Activated naive CD4-positive, alpha-beta T cell treated with anti-CD3 and anti-CD28 coated beads, Interleukin-2, amount 10 ng/mL, durations not matched to agents 7 days and 5 days (primary cell): ENCODE measurements around the gene DCLRE1B.
"Not testable (repeated sequence)": the region's sequence is repeated elsewhere in the genome, so short reads cannot be mapped to it uniquely, and the experiment has no call there.

Experiments used
- CTCF ChIA-PET: fragments of 350-600 bp; sonication (Branson Sonifier 250); formaldehyde crosslinking; loops from one replicate; lab custom pipeline; 2021; ENCODE audit warnings: antibody characterized with exemption; lab: Charles Lee
- DNase-seq: peaks from one replicate; pipeline ENCODE4 v3.0.0-alpha.2; 2020
- H3K27ac Mint-ChIP-seq: one replicate; pipeline ENCODE4 v1.8.0; 2021; ENCODE audit warnings: mild to moderate bottlenecking, moderate library complexity, mixed read lengths
- H3K27me3 Mint-ChIP-seq: one replicate; pipeline ENCODE4 v1.8.0; 2021; ENCODE audit warnings: mild to moderate bottlenecking, mixed read lengths
- H3K36me3 Mint-ChIP-seq: one replicate; pipeline ENCODE4 v1.8.0; 2021; ENCODE audit warnings: mixed read lengths
- H3K4me1 Mint-ChIP-seq: one replicate; pipeline ENCODE4 v1.8.0; 2021; ENCODE audit warnings: mixed read lengths
- H3K4me3 Mint-ChIP-seq: one replicate; pipeline ENCODE4 v1.8.0; 2021; ENCODE audit warnings: mild to moderate bottlenecking, moderate library complexity, mixed read lengths
- H3K9me3 Mint-ChIP-seq: one replicate; pipeline ENCODE4 v1.8.0; 2021; ENCODE audit warnings: mixed read lengths

Gene DCLRE1B

DNA sequence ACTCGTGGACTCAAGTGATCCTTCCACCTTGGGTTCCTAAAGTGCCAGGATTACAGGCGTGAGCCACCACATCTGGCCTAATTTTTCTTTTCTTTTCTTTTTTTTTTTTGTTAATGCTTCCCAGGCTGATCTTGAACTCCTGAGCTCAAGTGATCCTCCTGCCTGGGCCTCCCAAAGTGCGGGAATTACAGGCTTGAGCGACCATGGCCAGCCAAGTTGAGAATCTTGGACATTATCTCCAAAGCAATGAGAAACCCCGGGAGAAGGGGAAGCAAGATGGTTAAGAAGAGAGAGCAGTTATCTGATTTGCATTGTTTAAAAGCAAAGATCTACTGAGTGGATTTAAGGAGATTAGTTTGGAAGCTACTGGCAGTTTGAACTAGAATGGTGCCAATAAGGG is 33.1 kb downstream of the DCLRE1B start:
- Mint-ChIP-seq H3K4me3 (no peak overlapping the region), H3K4me1 (peaks cover 83% of the 10 kb centered on the region), H3K27me3 (no peaks in the 10 kb centered on the region), H3K9me3 (no peaks in the 10 kb centered on the region), H3K27ac (peak overlapping the region; percentile 70), H3K36me3 (peaks cover 56% of the 10 kb centered on the region)
- DNase-seq, result no peak
- CTCF ChIA-PET, result interaction anchor here (1.0 to 1.3 kb wide), 2 partner anchors 10 to 11 kb away, joined by 3 read pairs; no protein-coding TSS in a partner anchor

DNA sequence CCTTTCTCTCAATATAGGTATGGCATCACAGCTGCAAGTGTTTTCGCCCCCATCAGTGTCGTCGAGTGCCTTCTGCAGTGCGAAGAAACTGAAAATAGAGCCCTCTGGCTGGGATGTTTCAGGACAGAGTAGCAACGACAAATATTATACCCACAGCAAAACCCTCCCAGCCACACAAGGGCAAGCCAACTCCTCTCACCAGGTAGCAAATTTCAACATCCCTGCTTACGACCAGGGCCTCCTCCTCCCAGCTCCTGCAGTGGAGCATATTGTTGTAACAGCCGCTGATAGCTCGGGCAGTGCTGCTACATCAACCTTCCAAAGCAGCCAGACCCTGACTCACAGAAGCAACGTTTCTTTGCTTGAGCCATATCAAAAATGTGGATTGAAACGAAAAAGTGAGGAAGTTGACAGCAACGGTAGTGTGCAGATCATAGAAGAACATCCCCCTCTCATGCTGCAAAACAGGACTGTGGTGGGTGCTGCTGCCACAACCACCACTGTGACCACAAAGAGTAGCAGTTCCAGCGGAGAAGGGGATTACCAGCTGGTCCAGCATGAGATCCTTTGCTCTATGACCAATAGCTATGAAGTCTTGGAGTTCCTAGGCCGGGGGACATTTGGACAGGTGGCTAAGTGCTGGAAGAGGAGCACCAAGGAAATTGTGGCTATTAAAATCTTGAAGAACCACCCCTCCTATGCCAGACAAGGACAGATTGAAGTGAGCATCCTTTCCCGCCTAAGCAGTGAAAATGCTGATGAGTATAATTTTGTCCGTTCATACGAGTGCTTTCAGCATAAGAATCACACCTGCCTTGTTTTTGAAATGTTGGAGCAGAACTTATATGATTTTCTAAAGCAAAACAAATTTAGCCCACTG is 35.5 kb downstream of the DCLRE1B start:
- Mint-ChIP-seq H3K4me1 (peaks cover 73% of the 10 kb centered on the region), H3K27me3 (no peaks in the 10 kb centered on the region)

DNA sequence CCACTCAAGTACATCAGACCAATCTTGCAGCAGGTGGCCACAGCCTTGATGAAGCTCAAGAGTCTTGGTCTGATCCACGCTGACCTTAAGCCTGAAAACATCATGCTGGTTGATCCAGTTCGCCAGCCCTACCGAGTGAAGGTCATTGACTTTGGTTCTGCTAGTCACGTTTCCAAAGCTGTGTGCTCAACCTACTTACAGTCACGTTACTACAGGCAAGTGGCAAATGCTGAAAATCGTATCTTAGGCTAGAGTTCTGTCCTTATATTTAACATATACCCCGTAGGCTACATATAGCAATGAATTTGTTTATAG is 36.1 kb downstream of the DCLRE1B start:
- CTCF ChIA-PET, result interaction anchor here (0.6 to 2.7 kb wide), 2 partner anchors 11 to 37 kb away, joined by 3 to 16 read pairs; partner anchors contain the start of gene HIPK1
- no peaks in the 10 kb centered on the region for H3K9me3 Mint-ChIP-seq
- H3K27me3 Mint-ChIP-seq, result no peaks in the 10 kb centered on the region
- H3K36me3 Mint-ChIP-seq, result peaks cover 55% of the 10 kb centered on the region
- H3K4me3 Mint-ChIP-seq, result no peak overlapping the region
- peak overlapping the region; percentile 90 for H3K27ac Mint-ChIP-seq
- peaks cover 73% of the 10 kb centered on the region for H3K4me1 Mint-ChIP-seq
- DNase-seq, result no peak

More for the DNA sequence above, 35.5 kb downstream of the DCLRE1B start:
- no peaks in the 10 kb centered on the region for H3K9me3 Mint-ChIP-seq
- peak overlapping the region; percentile 90 for H3K27ac Mint-ChIP-seq
- peak overlapping the region; percentile 58 for H3K4me3 Mint-ChIP-seq
- DNase-seq, result peak; percentile 56
- CTCF ChIA-PET, result interaction anchor here (1.2 to 2.7 kb wide), 2 partner anchors 10 to 105 kb away, joined by 5 to 16 read pairs; partner anchors contain the start of gene HIPK1
- peaks cover 54% of the 10 kb centered on the region for H3K36me3 Mint-ChIP-seq

DNA sequence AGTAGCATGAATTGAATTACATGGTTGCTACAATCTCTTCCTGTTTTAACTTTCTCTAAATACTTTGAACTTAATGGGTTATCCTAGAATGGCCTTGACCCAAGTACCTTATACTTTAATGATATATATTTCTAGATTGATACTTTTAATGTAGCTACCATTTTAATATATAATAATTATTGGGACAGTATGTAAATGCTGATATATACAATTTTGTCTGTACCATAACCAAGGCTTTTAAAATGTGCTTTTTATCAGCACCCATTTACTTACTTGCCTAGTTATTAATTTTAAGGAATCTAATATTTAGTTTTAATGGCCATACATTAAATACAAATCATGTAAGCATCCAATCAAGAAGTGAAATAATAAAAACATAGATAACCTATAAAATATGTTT is 37.4 kb downstream of the DCLRE1B start:
- Mint-ChIP-seq H3K36me3 (peaks cover 51% of the 10 kb centered on the region), H3K9me3 (no peaks in the 10 kb centered on the region), H3K4me1 (peaks cover 74% of the 10 kb centered on the region), H3K27ac (no peak overlapping the region), H3K4me3 (no peak overlapping the region), H3K27me3 (no peaks in the 10 kb centered on the region)
- no peak for DNase-seq
- CTCF ChIA-PET, result interaction anchor here (0.6 to 2.7 kb wide), 3 partner anchors 12 to 46 kb away, joined by 3 to 16 read pairs (median 3); partner anchors contain the start of gene HIPK1

DNA sequence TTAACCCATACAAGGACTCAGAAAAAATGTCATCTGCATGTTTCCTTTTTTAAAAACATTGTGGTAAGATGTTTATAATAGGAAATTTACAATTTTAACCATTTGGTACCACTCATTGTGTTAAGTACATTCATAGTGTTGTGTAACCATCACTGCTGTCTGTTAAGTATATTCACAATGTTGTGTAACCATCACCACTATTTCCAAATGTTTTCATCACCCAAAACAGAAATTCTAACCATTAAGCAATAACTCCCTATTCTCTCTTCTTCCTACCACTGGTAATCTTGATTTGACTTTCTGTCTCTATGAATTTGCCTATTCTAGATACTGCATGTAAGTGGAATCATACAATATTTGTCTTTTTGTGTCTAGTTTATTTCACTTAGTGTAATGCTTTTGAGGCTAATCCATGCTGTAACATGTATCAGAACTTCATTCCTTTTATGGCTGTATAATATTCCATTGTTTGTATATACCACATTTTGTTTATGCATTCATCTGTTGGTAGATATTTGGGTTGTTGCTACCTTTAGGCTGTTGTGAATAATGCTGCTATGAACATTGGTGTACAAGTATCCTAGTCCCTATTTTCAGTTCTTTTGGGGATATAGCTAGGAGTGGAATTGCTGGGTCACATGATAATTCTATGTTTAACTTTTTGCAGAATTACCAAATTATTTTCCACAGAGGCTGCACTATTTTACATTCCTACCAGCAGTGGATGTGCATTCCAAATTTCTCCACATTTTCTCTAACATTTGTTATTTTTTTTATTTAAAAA is 38.1 kb downstream of the DCLRE1B start:
- no peak overlapping the region for H3K4me3 Mint-ChIP-seq

DNA sequence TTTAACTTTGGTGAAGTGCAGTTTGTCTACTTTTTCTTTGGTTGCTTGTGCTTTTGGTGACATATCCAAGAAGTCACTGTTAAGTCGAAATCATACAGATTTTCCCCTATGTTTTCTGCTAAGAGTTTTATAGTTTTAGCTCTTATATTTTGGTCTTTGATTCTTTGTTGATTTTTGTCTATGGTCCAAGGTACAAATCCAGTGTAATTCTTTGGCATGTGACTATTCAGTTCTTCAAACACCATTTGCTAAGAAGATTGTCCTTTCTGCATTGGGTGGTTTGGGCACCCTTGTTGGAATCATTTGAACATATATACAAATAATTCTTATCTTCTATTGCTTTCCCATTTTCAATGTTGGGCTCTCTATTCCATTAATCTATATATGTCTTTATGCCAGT is 40.2 kb downstream of the DCLRE1B start:
- Mint-ChIP-seq H3K4me1 (peaks cover 70% of the 10 kb centered on the region), H3K27me3 (no peaks in the 10 kb centered on the region), H3K36me3 (peaks cover 45% of the 10 kb centered on the region), H3K9me3 (no peaks in the 10 kb centered on the region), H3K27ac (no peak overlapping the region), H3K4me3 (no peak overlapping the region)
- DNase-seq, result no peak
- CTCF ChIA-PET, result interaction anchor here (1.5 to 3.9 kb wide), 2 partner anchors 15 to 85 kb away, joined by 4 to 29 read pairs; partner anchors contain the start of gene HIPK1

More for the DNA sequence above, 38.1 kb downstream of the DCLRE1B start:
- no peaks in the 10 kb centered on the region for H3K27me3 Mint-ChIP-seq
- peaks cover 74% of the 10 kb centered on the region for H3K4me1 Mint-ChIP-seq
- no peak for DNase-seq
- no peak overlapping the region for H3K27ac Mint-ChIP-seq
- CTCF ChIA-PET, result interaction anchor here (0.7 kb wide), 1 partner anchor 31 kb away, joined by 3 read pairs; no protein-coding TSS in a partner anchor
- no peaks in the 10 kb centered on the region for H3K9me3 Mint-ChIP-seq
- peaks cover 45% of the 10 kb centered on the region for H3K36me3 Mint-ChIP-seq

DNA sequence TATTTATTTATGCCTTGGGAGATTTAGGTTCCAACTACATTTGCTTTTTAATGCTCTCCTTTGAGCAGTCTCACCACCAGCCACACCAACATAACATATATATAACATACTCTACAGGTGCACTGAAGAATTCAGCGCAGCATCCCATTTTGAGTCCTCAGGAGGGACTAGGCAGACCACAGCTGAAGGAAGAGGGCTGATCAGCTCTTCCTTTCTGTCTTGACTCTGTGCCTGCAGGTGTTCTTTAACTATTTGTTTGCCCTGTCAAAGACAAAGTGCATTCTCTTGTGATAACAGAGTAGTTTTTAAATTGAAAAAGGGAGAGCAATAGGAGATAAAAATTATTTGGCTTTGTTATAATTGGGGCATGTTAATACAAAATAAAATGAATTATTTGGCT is 41.0 kb downstream of the DCLRE1B start:
- Mint-ChIP-seq H3K27ac (peak overlapping the region; percentile 95), H3K4me1 (peaks cover 63% of the 10 kb centered on the region), H3K27me3 (no peaks in the 10 kb centered on the region), H3K9me3 (no peaks in the 10 kb centered on the region), H3K4me3 (peak overlapping the region; percentile 59), H3K36me3 (peaks cover 41% of the 10 kb centered on the region)
- CTCF ChIA-PET, result interaction anchor here (1.3 to 3.9 kb wide), 6 partner anchors 9 to 86 kb away, joined by 4 to 29 read pairs (median 4); partner anchors contain the start of gene HIPK1
- DNase-seq, result no peak

DNA sequence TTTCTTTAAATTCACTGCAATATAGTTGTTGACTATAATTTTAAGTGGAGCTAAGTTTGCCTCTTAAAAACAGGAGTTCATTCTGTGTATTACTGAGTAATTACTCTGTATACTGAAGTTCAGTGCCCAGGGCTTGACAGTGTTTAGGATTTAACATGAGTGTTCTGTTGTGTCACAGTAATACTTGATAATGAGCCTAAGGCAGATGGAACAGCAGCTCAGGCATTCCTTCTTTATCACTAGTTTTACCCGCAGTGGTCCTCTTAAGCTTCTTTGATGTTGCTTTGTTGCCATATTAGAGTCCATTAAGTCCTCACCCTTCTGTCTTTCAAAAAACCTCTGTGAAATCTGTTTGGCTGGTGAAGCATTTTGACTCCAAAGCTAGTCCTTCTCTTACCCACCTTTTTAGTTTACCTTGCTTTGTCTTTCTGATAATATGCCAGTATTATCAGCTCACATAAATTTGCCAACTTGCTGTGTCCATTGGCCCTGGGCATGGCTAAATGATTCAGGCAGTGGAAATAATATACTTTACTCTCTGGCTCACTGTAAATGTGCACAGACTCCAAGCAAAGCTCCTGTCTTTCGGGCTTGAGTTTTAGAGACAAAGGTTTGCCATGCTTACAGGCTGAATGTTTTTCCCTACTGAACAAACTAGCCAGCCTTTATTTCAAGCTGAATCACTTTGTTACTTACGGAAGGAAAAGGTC is 41.7 kb downstream of the DCLRE1B start:
- Mint-ChIP-seq H3K4me3 (peak overlapping the region; percentile 56), H3K9me3 (no peaks in the 10 kb centered on the region), H3K36me3 (peaks cover 44% of the 10 kb centered on the region), H3K4me1 (peaks cover 62% of the 10 kb centered on the region), H3K27me3 (no peaks in the 10 kb centered on the region), H3K27ac (peak overlapping the region; percentile 95)
- no peak for DNase-seq
- CTCF ChIA-PET, result interaction anchor here (0.8 to 3.9 kb wide), 9 partner anchors 10 to 110 kb away, joined by 3 to 29 read pairs (median 4); partner anchors contain the start of gene HIPK1

DNA sequence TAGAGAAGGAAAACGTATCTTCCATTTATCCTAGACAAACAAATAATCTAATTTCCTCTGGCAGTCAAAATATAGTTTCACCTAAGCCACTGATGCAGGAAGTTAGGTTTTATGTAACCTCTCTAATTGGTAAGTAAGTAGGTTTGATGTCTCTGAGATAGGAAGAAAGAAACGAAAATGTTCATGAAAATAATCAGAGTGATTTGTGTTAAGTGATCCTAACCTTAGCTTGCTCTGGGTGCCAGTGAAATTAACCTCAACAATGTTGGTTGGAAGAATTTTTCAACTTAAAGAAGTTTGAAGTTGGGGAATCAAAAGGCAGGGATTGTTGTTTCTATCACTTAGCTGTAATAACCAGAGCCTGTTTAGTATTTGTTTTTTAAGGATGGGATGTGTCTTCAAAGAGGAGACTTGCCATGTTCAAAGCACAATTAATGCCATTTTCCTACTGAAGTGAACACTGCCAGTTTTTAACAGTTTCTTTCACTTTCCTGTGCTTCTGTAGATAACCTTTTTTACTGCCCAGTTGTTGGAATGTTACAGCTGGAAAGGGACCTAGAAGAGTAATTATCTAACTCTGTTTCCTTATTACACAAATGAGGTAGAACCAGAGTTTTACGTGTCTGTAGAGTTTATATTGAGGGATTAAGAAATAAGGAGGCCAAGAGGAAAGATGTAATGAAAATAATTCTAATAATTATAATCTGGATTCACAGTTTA is 42.4 kb downstream of the DCLRE1B start:
- H3K36me3 Mint-ChIP-seq, result peaks cover 41% of the 10 kb centered on the region
- no peak for DNase-seq
- H3K9me3 Mint-ChIP-seq, result no peaks in the 10 kb centered on the region
- H3K4me1 Mint-ChIP-seq, result peaks cover 58% of the 10 kb centered on the region
- H3K4me3 Mint-ChIP-seq, result peak overlapping the region; percentile 56
- peak overlapping the region; percentile 95 for H3K27ac Mint-ChIP-seq
- H3K27me3 Mint-ChIP-seq, result no peaks in the 10 kb centered on the region
- CTCF ChIA-PET, result interaction anchor here (0.8 to 3.9 kb wide), 7 partner anchors 9 to 111 kb away, joined by 3 to 29 read pairs (median 4); partner anchors contain the start of gene HIPK1

DNA sequence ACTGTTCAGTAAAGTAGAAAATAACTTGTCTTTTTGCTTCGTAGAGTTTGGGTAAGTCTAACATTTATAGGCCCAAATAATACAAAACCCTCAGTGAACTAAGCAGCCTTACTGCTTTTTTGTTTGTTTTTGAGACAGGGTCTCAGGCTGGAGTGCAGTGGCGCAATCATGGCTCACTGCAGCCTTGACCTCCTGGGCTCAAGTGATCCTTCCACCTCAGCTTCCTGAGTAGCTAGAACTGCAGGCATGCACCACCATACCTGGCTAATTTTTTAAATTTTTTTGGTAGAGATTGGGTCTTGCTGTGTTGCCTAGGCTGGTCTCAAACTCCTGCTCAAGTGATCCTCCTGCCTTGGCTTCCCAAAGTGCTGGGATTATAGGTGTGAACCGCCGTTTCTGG is 43.0 kb downstream of the DCLRE1B start:
- not testable (repeated sequence) for H3K27me3 Mint-ChIP-seq
- CTCF ChIA-PET, result interaction anchor here (0.8 to 3.9 kb wide), 5 partner anchors 9 to 44 kb away, joined by 3 to 29 read pairs (median 3); partner anchors contain the start of gene HIPK1
- peaks cover 56% of the 10 kb centered on the region for H3K4me1 Mint-ChIP-seq

DNA sequence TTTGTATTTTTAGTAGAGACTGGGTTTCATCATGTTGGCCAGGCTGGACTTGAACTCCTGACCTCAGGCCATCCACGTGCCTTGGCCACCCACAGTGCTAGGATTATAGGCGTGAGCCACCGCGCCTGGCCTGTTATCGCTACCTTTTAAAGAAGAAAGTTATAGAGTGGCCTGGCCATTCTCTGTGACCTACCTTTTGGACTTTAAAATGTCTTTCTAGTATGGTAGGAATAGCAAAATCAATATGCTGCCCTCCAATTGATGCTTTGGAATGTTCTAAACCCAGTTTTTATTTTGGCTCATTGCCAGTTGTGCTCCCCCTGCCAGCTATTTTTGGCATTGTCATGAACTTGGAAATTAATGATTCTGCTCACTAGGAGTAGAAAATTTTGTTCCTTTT is 43.9 kb downstream of the DCLRE1B start:
- H3K4me3 Mint-ChIP-seq, result no peak overlapping the region
- DNase-seq, result no peak
- H3K4me1 Mint-ChIP-seq, result peaks cover 58% of the 10 kb centered on the region

More for the DNA sequence above, 43.0 kb downstream of the DCLRE1B start:
- Mint-ChIP-seq H3K27ac (peak overlapping the region; percentile 95), H3K4me3 (peak overlapping the region; percentile 56), H3K36me3 (peaks cover 43% of the 10 kb centered on the region)
- not testable (repeated sequence) for DNase-seq, H3K9me3 Mint-ChIP-seq

DNA sequence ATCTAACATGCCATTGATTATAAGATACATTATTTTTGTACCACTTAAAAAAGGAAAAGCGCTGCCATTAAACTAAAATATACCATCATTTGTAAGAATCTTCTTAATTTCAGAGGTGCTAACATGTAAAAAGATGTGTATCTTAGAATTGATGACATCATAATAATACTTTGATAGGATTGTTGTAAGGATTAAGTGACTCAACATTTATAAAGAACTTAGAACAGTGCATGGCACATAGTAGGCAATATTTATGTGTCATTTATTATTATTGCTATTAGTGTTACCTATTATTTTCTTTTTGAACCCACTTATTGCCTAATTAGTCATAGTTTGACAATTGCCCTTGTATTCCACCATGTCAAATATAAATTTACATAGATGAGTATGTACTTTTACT is 45.8 kb downstream of the DCLRE1B start:
- Mint-ChIP-seq H3K27me3 (no peaks in the 10 kb centered on the region), H3K36me3 (peaks cover 42% of the 10 kb centered on the region), H3K4me3 (no peak overlapping the region), H3K4me1 (peaks cover 50% of the 10 kb centered on the region), H3K27ac (no peak overlapping the region), H3K9me3 (no peaks in the 10 kb centered on the region)
- DNase-seq, result no peak
- CTCF ChIA-PET, result interaction anchor here (0.7 to 1.6 kb wide), 2 partner anchors 22 to 82 kb away, joined by 3 to 4 read pairs; no protein-coding TSS in a partner anchor

More for the DNA sequence above, 43.9 kb downstream of the DCLRE1B start:
- CTCF ChIA-PET, result interaction anchor here (0.8 to 1.1 kb wide), 4 partner anchors 9 to 45 kb away, joined by 3 to 4 read pairs (median 4); no protein-coding TSS in a partner anchor
- Mint-ChIP-seq H3K36me3 (peaks cover 44% of the 10 kb centered on the region), H3K9me3 (no peaks in the 10 kb centered on the region), H3K27me3 (no peaks in the 10 kb centered on the region), H3K27ac (peak overlapping the region; percentile 95)
